ENCODE data around the gene KCNK4. TPM values are rescaled to one million over a fixed set of nuclear protein-coding genes. Genes with fewer than 3 reads are reported as not detected.
A peak's percentile ranks its signal among the peaks of the same experiment; 100 is the strongest.

KCNK4 gene
- total RNA-seq, 1 experiment from 2014 or later = not detected

DNA sequence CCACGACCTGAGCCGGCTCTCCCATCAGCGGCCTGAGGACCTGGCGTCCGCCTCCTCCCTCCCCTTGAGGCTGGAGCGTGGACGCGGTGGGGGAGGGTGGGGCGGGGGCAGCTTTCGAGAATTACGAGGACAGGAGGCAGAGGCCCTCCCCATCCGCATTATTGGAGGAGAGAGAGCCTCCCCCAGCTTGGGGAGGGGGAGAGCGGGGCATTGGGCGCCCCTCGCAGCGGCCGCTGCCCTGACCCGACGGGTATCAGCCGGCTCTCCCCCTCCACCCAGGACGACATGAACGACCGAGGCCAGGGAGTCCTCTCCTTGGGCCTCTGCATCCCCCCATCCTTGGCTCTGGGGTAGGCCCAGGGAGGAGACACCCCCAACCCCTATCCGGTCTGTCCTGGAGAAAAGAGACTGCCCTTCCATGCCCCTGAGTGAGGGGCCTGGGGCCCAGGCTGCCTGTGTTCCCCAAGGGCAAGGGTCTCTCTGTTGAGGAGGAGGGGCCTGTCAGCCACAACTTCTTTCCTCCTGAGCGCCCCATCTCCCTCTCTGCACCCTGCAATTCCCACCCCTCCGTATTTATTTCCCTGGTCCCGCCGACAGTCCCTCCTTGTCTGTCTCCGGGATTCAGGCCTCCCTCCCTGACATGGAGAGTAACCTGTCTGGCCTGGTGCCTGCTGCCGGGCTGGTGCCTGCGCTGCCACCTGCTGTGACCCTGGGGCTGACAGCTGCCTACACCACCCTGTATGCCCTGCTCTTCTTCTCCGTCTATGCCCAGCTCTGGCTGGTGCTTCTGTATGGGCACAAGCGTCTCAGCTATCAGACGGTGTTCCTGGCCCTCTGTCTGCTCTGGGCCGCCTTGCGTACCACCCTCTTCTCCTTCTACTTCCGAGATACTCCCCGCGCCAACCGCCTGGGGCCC, 5.0 kb upstream of the KCNK4 start:
- H3K27me3 ChIP-seq (replicated peaks) = peaks cover 12% of the 10 kb centered on the region
- H3K27ac ChIP-seq = peak overlapping the region; percentile 77
- H3K4me1 ChIP-seq (replicated peaks) = peaks cover 20% of the 10 kb centered on the region
- peak in 1 of 2 experiments; percentile 32 for DNase-seq (ENCODE audit: low read depth in 1 of 2, low spot score in 2 of 2)
- peaks cover 24% of the 10 kb centered on the region for H3K36me3 ChIP-seq
- no peaks in the 10 kb centered on the region for H3K9me3 ChIP-seq (replicated peaks)
- peak overlapping the region; percentile 95 for H3K4me3 ChIP-seq

DNA sequence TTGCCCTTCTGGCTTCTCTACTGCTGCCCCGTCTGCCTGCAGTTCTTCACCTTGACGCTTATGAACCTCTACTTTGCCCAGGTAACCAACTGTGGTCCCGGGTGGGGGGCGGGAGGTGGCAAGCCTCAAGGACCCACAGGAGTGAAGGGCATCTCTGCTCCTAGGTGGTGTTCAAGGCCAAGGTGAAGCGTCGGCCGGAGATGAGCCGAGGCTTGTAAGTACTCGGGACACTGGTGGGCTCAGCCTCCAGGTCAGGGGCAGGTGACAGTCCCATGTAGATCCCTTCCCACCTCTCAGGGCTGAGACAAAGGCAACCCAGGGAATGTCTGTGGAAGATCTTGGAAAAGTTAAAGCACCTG, 4.3 kb upstream of the KCNK4 start:
- peaks cover 18% of the 10 kb centered on the region for H3K27me3 ChIP-seq (replicated peaks)
- H3K4me3 ChIP-seq = no peak overlapping the region
- 0 out of 2 replicates have a peak, but pooled peaks cover under 1% of the 10 kb centered on the region for H3K9me3 ChIP-seq (replicated peaks)
- peaks cover 19% of the 10 kb centered on the region for H3K36me3 ChIP-seq
- no peak overlapping the region for H3K27ac ChIP-seq
- H3K4me1 ChIP-seq (replicated peaks) = peaks cover 23% of the 10 kb centered on the region
- no peak for DNase-seq (ENCODE audit: low read depth in 1 of 2, low spot score in 2 of 2)

DNA sequence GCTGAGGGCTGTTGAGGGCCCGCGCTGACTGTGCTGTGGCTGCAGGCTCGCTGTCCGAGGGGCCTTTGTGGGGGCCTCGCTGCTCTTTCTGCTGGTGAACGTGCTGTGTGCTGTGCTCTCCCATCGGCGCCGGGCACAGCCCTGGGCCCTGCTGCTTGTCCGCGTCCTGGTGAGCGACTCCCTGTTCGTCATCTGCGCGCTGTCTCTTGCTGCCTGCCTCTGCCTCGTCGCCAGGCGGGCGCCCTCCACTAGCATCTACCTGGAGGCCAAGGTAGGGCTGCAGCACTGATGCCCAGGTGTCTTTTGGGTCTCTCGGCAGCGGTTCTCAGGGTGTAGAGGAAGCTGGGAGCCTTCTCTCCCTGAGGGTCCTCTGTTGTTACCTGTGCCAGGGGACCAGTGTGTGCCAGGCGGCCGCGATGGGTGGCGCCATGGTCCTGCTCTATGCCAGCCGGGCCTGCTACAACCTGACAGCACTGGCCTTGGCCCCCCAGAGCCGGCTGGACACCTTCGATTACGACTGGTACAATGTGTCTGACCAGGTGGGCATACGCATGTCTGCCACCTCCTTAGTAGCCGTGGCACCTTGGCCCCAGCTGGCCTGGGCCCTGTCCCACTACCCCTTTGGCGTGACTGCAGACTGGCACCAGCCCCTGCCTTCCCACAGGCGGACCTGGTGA, 3.3 kb upstream of the KCNK4 start:
- no peak for DNase-seq (ENCODE audit: low read depth in 1 of 2, low spot score in 2 of 2)
- Histone ChIP-seq H3K36me3 (peaks cover 12% of the 10 kb centered on the region), H3K4me3 (no peak overlapping the region), H3K9me3 (replicated peaks) (0 out of 2 replicates have a peak, but pooled peaks cover 3% of the 10 kb centered on the region), H3K27ac (no peak overlapping the region), H3K27me3 (replicated peaks) (peaks cover 28% of the 10 kb centered on the region), H3K4me1 (replicated peaks) (peaks cover 27% of the 10 kb centered on the region)

DNA sequence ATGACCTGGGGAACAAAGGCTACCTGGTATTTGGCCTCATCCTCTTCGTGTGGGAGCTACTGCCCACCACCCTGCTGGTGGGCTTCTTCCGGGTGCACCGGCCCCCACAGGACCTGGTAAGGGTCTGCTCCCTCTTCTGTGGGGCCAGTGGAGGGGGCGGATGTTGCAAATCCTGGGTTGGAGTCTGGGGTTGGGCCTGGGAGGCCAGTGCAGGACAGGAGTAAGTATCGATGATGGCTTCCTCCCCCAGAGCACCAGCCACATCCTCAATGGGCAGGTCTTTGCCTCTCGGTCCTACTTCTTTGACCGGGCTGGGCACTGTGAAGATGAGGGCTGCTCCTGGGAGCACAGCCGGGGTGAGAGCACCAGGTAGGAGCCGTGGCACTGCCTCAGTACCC, 2.8 kb upstream of the KCNK4 start:
- H3K9me3 ChIP-seq (replicated peaks) = 0 out of 2 replicates have a peak, but pooled peaks cover 3% of the 10 kb centered on the region
- peaks cover 34% of the 10 kb centered on the region for H3K27me3 ChIP-seq (replicated peaks)
- DNase-seq (ENCODE audit: low read depth in 1 of 2, low spot score in 2 of 2) = no peak
- H3K36me3 ChIP-seq = peaks cover 7% of the 10 kb centered on the region
- H3K4me1 ChIP-seq (replicated peaks) = peaks cover 26% of the 10 kb centered on the region
- H3K4me3 ChIP-seq = no peak overlapping the region
- no peak overlapping the region for H3K27ac ChIP-seq

DNA sequence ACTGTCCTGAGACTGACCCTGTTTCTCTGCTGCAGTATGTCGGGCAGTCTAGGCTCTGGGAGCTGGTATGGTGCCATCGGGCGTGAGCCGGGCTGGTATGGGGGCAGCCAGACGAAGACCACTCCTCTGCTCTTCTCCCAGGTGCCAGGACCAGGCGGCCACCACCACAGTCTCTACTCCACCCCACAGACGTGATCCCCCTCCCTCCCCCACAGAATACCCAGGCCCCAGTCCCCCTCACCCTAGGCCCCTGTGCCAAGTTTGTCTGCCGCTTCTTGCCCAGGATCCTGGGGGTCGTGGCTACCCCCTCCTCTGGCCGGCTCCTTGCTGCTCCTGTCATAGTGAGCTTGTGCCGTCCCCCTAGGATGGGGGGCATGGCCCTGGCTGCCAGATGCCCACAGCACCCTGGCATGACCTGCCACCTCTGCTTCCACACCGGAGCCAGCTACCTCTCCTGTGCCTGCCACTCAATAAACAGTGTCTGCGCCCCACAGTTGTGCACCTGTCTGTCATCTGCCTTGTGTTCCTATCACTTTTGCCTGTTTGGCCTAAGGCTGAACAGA, 2.0 kb upstream of the KCNK4 start:
- Histone ChIP-seq H3K36me3 (peaks cover 5% of the 10 kb centered on the region), H3K9me3 (replicated peaks) (0 out of 2 replicates have a peak, but pooled peaks cover 3% of the 10 kb centered on the region), H3K4me1 (replicated peaks) (peaks cover 19% of the 10 kb centered on the region), H3K27me3 (replicated peaks) (peaks cover 41% of the 10 kb centered on the region), H3K27ac (no peak overlapping the region), H3K4me3 (no peak overlapping the region)
- DNase-seq (ENCODE audit: low read depth in 1 of 2, low spot score in 2 of 2) = no peak

DNA sequence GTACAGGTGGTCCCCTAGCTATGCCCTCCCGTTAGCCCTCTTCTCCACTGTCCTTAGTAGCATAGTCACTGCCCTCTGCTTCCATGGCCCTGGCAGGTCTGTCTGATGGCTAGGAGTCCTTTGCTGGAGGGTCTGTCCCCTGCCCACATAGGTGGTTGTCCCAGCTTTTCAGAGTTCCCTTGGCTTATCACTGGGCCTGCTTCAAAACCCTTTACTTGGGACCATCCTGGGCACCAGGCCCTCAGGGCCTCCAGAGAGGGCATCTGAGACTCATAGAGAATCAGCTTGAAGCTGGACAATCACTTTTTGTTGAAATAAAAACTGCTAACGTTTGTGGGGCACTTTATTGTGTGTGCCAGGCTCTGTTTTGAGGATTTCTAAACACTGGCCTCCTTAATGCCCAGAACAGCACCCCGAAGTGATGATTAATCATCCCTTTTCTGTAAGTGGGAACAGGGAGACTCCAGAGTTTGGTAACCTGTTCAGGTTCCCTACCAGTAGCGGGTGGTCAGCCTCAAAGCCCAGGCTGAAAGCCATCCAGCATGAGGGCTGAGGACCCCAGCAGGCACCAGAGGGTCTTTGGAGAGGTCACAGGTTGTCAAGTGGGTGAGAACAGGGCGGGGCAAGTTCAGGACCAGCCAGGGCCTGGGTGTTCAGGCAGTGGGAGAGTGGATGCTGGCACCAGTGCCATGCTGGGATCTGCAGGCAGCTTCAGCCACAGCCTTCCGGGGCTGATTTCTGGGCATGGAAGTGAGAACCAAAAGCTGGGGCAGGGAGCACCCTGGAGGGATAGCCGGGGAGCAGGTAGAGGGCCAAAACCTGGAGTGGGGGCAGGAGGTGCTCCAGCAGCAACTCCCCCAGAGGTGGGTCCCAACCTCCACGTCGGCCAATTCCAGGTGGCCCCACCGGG, 495 bp upstream of the KCNK4 start:
- H3K9me3 ChIP-seq (replicated peaks) = 0 out of 2 replicates have a peak, but pooled peaks cover 3% of the 10 kb centered on the region
- H3K36me3 ChIP-seq = peaks cover under 1% of the 10 kb centered on the region
- H3K4me3 ChIP-seq = no peak overlapping the region
- H3K4me1 ChIP-seq (replicated peaks) = peaks cover 18% of the 10 kb centered on the region
- no peak overlapping the region for H3K27ac ChIP-seq
- H3K27me3 ChIP-seq (replicated peaks) = peaks cover 50% of the 10 kb centered on the region
- no peak for DNase-seq (ENCODE audit: low read depth in 1 of 2, low spot score in 2 of 2)

DNA sequence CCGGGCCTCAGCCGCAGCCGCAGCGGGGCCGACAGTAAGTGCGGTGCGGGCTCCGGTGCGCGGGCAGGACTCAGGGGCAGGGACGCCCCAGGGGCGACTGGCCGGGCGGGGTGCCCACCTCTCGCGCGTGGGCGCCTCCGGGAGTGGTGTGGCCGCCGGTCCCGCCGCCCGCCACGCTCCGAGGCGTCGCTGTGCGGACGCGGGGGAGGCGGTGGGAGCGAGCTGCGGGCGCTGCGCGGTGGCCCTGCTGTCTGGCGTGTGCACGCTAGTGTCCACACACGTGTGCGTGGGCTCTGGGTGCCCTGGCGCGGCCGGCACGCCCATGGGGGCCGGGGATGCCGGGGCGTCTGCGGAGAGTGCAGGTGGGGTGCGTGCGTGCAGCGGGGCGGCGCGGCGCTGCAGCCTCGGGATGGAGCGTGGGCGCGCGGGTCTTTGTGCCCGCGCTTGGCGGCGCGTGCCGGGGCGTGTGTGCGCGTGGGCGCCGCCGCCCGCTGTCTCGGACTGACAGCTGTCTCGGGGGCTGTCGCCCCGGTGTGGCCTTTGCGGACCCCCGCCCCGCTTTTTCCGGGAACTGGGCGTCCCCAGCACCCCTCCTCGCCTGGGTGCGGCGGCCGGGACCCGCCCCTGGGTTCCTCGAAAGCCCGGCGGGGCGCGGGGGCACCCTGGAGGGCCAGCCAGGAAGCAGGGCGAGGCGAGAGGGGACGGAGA, 804 bp downstream of the KCNK4 start:
- peaks cover 10% of the 10 kb centered on the region for H3K4me1 ChIP-seq (replicated peaks)

DNA sequence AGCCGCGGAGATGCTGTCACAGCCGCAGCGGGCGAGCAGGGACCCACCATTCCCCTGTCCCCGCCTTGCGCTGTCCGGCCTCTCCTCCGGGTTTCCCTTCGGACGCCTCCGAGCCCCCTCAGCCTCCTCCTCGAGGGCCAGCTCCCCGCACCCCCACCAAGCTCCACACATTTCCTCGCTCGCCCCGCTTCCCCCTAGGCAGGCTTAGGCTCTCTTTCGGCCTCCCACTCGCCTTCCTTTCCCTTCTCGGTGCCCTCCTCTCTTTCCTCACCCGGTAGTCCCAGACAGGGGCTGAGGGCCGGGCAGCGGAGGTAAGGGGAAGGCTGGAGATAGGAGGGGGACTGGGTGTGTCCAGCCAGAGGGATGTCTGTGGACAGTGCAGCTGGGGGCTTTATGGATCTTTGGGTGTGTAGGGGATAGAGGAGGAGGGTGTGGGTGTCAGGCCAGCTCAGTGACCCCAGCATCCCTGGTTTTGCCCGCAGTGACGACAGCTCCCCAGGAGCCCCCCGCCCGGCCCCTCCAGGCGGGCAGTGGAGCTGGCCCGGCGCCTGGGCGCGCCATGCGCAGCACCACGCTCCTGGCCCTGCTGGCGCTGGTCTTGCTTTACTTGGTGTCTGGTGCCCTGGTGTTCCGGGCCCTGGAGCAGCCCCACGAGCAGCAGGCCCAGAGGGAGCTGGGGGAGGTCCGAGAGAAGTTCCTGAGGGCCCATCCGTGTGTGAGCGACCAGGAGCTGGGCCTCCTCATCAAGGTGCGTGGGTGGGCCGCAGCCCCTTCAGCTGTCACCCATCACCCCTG, 1.6 kb downstream of the KCNK4 start:
- Histone ChIP-seq H3K4me3 (no peak overlapping the region), H3K27ac (no peak overlapping the region), H3K9me3 (replicated peaks) (0 out of 2 replicates have a peak, but pooled peaks cover 3% of the 10 kb centered on the region), H3K36me3 (no peaks in the 10 kb centered on the region; the same call in 1 of the 2 replicates), H3K4me1 (replicated peaks) (peaks cover 10% of the 10 kb centered on the region), H3K27me3 (replicated peaks) (peaks cover 61% of the 10 kb centered on the region)
- no peak for DNase-seq (ENCODE audit: low read depth in 1 of 2, low spot score in 2 of 2)

More for the DNA sequence above, 804 bp downstream of the KCNK4 start:
- Histone ChIP-seq H3K9me3 (replicated peaks) (0 out of 2 replicates have a peak, but pooled peaks cover 3% of the 10 kb centered on the region), H3K27ac (no peak overlapping the region), H3K4me3 (no peak overlapping the region), H3K27me3 (replicated peaks) (peaks cover 56% of the 10 kb centered on the region), H3K36me3 (no peaks in the 10 kb centered on the region; the same call in 1 of the 2 replicates)
- no peak for DNase-seq (ENCODE audit: low read depth in 1 of 2, low spot score in 2 of 2)

DNA sequence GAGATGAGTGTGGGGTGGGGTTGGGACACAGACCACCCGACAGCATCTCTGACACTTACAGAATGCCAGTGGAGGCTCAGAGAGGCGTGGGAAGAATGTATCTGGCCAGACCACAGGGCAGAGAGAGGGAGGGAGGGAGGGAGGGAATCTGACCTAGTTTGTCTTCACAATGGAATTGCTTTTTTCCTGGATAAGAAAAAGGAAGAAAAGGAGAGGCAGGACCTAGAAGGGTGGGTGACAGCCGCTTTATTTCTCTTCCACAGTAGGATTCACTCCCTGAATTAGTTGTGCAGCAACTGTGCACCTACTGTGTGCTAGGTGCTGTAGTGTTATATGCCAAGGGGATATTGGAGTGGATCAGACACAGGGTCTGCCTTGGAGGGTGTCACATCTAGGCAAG, 3.7 kb downstream of the KCNK4 start:
- Histone ChIP-seq H3K9me3 (replicated peaks) (0 out of 2 replicates have a peak, but pooled peaks cover 3% of the 10 kb centered on the region), H3K4me1 (replicated peaks) (peaks cover 10% of the 10 kb centered on the region)

DNA sequence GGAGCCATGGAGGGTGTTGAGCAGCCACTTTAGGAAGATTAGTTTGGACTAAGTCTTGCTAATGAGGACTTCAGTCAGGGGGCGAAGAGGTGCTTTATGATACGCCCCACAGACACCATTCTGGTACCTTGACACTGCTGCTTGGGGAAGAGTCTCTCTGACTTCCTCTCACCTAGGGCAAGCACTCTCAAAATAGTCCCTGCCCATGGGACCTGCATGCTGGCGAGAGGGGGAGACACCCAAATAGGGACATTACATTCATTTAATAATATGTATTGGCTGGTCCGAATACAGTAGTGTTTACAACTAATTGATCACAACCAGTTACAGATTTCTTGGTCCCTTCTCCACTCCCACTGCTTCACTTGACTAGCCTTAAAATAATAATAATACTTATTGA, 4.7 kb downstream of the KCNK4 start:
- H3K27me3 ChIP-seq (replicated peaks) = peaks cover 82% of the 10 kb centered on the region
- no peak for DNase-seq (ENCODE audit: low read depth in 1 of 2, low spot score in 2 of 2)
- H3K4me3 ChIP-seq = no peak overlapping the region
- 0 out of 2 replicates have a peak, but pooled peaks cover 3% of the 10 kb centered on the region for H3K9me3 ChIP-seq (replicated peaks)
- peaks cover 10% of the 10 kb centered on the region for H3K4me1 ChIP-seq (replicated peaks)
- no peak overlapping the region for H3K27ac ChIP-seq
- no peaks in the 10 kb centered on the region; the same call in 1 of the 2 replicates for H3K36me3 ChIP-seq

More for the DNA sequence above, 3.7 kb downstream of the KCNK4 start:
- Histone ChIP-seq H3K27ac (no peak overlapping the region), H3K4me3 (no peak overlapping the region), H3K36me3 (no peaks in the 10 kb centered on the region; the same call in 1 of the 2 replicates), H3K27me3 (replicated peaks) (peaks cover 80% of the 10 kb centered on the region)
- DNase-seq (ENCODE audit: low read depth in 1 of 2, low spot score in 2 of 2) = no peak

DNA sequence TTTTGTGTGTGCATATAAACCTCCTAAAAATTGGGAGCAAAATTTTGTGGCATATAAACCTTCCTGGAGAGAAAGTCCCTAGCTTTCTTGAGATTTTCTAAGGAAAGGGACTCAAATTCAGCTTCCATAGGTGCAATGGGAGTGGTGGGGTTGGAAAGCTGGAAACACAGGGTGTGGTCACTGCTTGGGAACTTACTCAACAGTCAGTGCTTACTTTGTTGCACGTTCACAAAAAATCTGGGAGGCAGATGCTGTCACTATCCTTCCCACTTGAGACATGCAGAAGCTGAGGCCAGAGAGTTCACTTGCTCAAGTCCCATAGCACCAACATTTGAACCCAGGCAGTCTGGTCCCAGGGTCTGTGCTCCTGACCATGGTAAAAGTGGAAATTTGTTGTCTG, 5.1 kb downstream of the KCNK4 start:
- no peak for DNase-seq (ENCODE audit: low read depth in 1 of 2, low spot score in 2 of 2)
- H3K27me3 ChIP-seq (replicated peaks) = peaks cover 79% of the 10 kb centered on the region

More for the DNA sequence above, 5.1 kb downstream of the KCNK4 start:
- Histone ChIP-seq H3K36me3 (no peaks in the 10 kb centered on the region; the same call in 1 of the 2 replicates), H3K4me3 (no peak overlapping the region), H3K4me1 (replicated peaks) (peaks cover 11% of the 10 kb centered on the region), H3K9me3 (replicated peaks) (0 out of 2 replicates have a peak, but pooled peaks cover 3% of the 10 kb centered on the region), H3K27ac (no peak overlapping the region)
